Astrocyte (in vitro differentiated cells and primary cell): ENCODE data around the gene ZNF778. TPM values are rescaled to one million over a fixed set of nuclear protein-coding genes. Genes with fewer than 3 reads are reported as not detected.

Experiments
- DNase-seq: peaks from one replicate; pipeline ENCODE4 v3.0.0-alpha.2; 2010; ENCODE audit warnings: low read depth
- FAIRE-seq: peaks from 2 replicates; lab custom pipeline; 2011; peaks lifted over from hg19 to GRCh38; lab: Jason Lieb, UNC
- H2AFZ ChIP-seq: 2 replicates; pipeline ENCODE4 v1.6.0; 2012; ENCODE audit warnings: low read depth, low read length, inconsistent platforms
- H3K27ac ChIP-seq: 2 replicates; pipeline ENCODE4 v1.5.1; 2011; ENCODE audit warnings: low read depth, low read length, inconsistent platforms
- H3K27me3 ChIP-seq: 2 replicates; pipeline ENCODE4 v1.6.0; 2011; ENCODE audit warnings: low read length, inconsistent platforms; ENCODE audit not compliant: insufficient read depth
- H3K36me3 ChIP-seq: 2 replicates; pipeline ENCODE4 v1.5.1; 2011; ENCODE audit warnings: low read length, inconsistent platforms; ENCODE audit not compliant: insufficient read depth
- H3K4me1 ChIP-seq: 2 replicates; pipeline ENCODE4 v1.5.1; 2011; ENCODE audit warnings: low read length, inconsistent platforms; ENCODE audit not compliant: insufficient read depth
- H3K4me2 ChIP-seq: 2 replicates; pipeline ENCODE4 v1.6.0; 2012; ENCODE audit warnings: low read length, inconsistent platforms
- H3K4me3 ChIP-seq: 2 replicates; pipeline ENCODE4 v1.5.1; 2011; ENCODE audit warnings: low read depth, mild to moderate bottlenecking, low read length, inconsistent platforms; ENCODE audit not compliant: insufficient read depth
- H3K79me2 ChIP-seq: 2 replicates; pipeline ENCODE4 v1.6.0; 2012; ENCODE audit warnings: mild to moderate bottlenecking, low read length, inconsistent platforms; ENCODE audit not compliant: insufficient read depth
- H3K9ac ChIP-seq: 2 replicates; pipeline ENCODE4 v1.6.0; 2012; ENCODE audit warnings: mild to moderate bottlenecking, low read length, inconsistent platforms
- H3K9me3 ChIP-seq: 2 replicates; pipeline ENCODE4 v1.5.1; 2012; ENCODE audit warnings: low read depth, mild to moderate bottlenecking, low read length, inconsistent platforms; ENCODE audit not compliant: insufficient read depth
- H4K20me1 ChIP-seq: 2 replicates; pipeline ENCODE4 v1.6.0; 2012; ENCODE audit warnings: low read length, inconsistent platforms; ENCODE audit not compliant: insufficient read depth
- H3K27ac Mint-ChIP-seq: one replicate; pipeline ENCODE4 v1.8.0; 2021; ENCODE audit warnings: mild to moderate bottlenecking, mixed read lengths; ENCODE audit not compliant: unreplicated experiment
- H3K27me3 Mint-ChIP-seq: one replicate; pipeline ENCODE4 v1.8.0; 2021; ENCODE audit warnings: low read depth, mixed read lengths; ENCODE audit not compliant: unreplicated experiment
- H3K36me3 Mint-ChIP-seq: one replicate; pipeline ENCODE4 v1.8.0; 2021; ENCODE audit warnings: low read depth, mixed read lengths; ENCODE audit not compliant: unreplicated experiment
- H3K4me1 Mint-ChIP-seq: one replicate; pipeline ENCODE4 v1.8.0; 2021; ENCODE audit warnings: low read depth, mixed read lengths; ENCODE audit not compliant: unreplicated experiment
- H3K4me3 Mint-ChIP-seq: one replicate; pipeline ENCODE4 v1.8.0; 2021; ENCODE audit warnings: mild to moderate bottlenecking, moderate library complexity, mixed read lengths; ENCODE audit not compliant: unreplicated experiment
- H3K9me3 Mint-ChIP-seq: one replicate; pipeline ENCODE4 v1.8.0; 2021; ENCODE audit warnings: mild to moderate bottlenecking, mixed read lengths; ENCODE audit not compliant: unreplicated experiment
- EZH2 ChIP-seq: IDR thresholded peaks from 2 replicates; pipeline ENCODE4 v1.6.1; 2012; ENCODE audit warnings: mild to moderate bottlenecking, low read length, inconsistent platforms; ENCODE audit not compliant: insufficient read depth
- total RNA-seq: library from RNA; stranded (reverse); gene quantifications from 2 replicates; pipeline ENCODE4 v1.2.1, GENCODE V29; 2021
- TF ChIP-seq, protein P1 (sequence below): IDR thresholded peaks from 2 replicates; pipeline ENCODE4 v1.5.1; 2011; ENCODE audit warnings: low read depth, mild to moderate bottlenecking, inconsistent platforms, low read length, moderate library complexity; ENCODE audit not compliant: insufficient read depth

Gene ZNF778
- total RNA-seq, 1 donor from 2014 or later, result 15.5 TPM

DNA sequence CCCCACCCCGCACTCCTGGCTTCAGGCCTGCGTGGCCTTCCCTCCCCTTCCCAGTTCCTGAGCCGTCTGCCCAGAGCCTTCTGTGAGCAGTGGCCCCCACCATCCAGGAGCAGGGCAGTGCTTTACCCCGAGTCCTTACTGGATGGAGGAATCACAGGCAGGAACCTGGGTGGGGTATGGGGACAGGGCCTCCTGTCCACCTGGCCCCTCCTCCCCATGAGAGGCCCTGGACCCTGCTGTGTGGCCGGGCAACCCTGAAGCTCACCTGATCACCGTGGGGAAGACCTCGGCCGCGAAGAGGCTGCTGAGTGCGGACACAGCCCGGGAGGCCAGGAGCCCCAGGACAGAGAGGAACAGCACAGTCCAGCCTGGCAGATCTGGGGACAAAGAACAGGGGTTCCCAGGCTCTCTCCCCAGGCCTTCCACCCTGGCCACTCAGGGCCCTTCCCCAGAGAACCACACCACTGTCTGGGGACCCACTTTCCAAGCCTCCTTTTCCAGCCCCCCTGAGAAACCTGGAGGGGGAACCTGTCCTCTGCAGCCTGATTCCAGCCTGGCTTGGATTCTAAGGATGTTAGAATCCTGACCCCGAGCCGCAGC is 20.4 kb upstream of the ZNF778 start:
- H3K36me3 Mint-ChIP-seq, result no peaks in the 10 kb centered on the region
- no peaks in the 10 kb centered on the region for H3K79me2 ChIP-seq
- H3K4me2 ChIP-seq, result no peak overlapping the region
- no peaks in the 10 kb centered on the region for H3K9me3 ChIP-seq
- no peaks in the 10 kb centered on the region for H3K4me1 ChIP-seq
- H3K27ac ChIP-seq, result no peak overlapping the region
- H3K9me3 Mint-ChIP-seq, result no peaks in the 10 kb centered on the region
- no peak overlapping the region for H3K27ac Mint-ChIP-seq
- no peak for FAIRE-seq
- no peak for DNase-seq
- peaks cover 8% of the 10 kb centered on the region for H3K27me3 ChIP-seq
- no peak overlapping the region for H3K4me3 ChIP-seq
- H3K27me3 Mint-ChIP-seq, result peaks cover 20% of the 10 kb centered on the region
- no peak overlapping the region for H3K4me3 Mint-ChIP-seq
- H3K36me3 ChIP-seq, result no peaks in the 10 kb centered on the region
- no peaks in the 10 kb centered on the region for H3K4me1 Mint-ChIP-seq
- TF ChIP-seq, protein P1, sequence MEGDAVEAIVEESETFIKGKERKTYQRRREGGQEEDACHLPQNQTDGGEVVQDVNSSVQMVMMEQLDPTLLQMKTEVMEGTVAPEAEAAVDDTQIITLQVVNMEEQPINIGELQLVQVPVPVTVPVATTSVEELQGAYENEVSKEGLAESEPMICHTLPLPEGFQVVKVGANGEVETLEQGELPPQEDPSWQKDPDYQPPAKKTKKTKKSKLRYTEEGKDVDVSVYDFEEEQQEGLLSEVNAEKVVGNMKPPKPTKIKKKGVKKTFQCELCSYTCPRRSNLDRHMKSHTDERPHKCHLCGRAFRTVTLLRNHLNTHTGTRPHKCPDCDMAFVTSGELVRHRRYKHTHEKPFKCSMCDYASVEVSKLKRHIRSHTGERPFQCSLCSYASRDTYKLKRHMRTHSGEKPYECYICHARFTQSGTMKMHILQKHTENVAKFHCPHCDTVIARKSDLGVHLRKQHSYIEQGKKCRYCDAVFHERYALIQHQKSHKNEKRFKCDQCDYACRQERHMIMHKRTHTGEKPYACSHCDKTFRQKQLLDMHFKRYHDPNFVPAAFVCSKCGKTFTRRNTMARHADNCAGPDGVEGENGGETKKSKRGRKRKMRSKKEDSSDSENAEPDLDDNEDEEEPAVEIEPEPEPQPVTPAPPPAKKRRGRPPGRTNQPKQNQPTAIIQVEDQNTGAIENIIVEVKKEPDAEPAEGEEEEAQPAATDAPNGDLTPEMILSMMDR, result no peak
- TF ChIP-seq EZH2, result no peak
- H3K9ac ChIP-seq, result no peak overlapping the region
- no peaks in the 10 kb centered on the region for H4K20me1 ChIP-seq
- H2AFZ ChIP-seq, result no peak overlapping the region

DNA sequence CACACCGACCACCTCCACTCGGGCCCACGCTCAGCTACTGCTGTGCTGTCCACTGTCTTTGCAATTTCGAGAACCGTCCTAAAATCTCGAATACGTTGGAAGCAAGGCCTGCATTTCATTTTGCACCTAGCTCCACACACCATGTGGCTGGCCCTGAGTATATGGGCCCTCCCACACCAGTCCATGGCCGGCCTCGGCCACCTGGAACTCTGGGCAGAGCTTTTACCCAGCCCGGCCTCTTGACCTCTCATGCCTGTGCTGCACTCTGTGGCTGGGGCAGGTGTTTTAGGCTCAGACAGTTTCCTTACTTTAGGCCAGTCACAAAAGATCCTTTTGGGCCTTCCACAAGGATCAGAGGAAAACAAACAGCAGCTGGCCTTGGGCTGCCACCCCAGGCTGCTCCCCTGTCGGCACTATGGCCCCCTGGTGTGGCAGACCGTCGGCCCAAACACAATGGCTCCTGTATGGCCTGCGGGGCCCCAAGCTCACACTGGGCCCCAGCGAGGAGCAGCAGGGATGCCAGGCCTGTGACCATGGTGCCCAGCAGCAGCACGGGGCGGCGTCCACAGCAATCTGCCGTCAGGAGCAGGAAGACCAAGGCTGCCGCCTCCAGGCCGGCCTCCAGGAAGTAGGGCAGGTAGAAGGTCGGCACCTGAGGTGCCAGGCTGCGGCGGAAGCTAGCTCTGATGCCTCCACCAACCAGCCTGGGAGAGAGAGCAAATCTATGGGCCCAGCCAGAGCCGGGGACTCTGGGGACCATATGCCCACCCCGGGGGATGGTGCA is 19.7 kb upstream of the ZNF778 start:
- no peak overlapping the region for H2AFZ ChIP-seq
- H4K20me1 ChIP-seq, result no peaks in the 10 kb centered on the region
- H3K36me3 ChIP-seq, result no peaks in the 10 kb centered on the region
- H3K4me2 ChIP-seq, result no peak overlapping the region
- no peak overlapping the region for H3K27ac Mint-ChIP-seq
- no peaks in the 10 kb centered on the region for H3K79me2 ChIP-seq
- peaks cover 23% of the 10 kb centered on the region for H3K27me3 Mint-ChIP-seq
- H3K4me1 ChIP-seq, result no peaks in the 10 kb centered on the region
- H3K27ac ChIP-seq, result no peak overlapping the region
- DNase-seq (no peak), FAIRE-seq (no peak)
- no peaks in the 10 kb centered on the region for H3K4me1 Mint-ChIP-seq
- H3K4me3 ChIP-seq, result no peak overlapping the region
- H3K9me3 Mint-ChIP-seq, result peaks cover 3% of the 10 kb centered on the region
- H3K27me3 ChIP-seq, result peaks cover 14% of the 10 kb centered on the region
- no peaks in the 10 kb centered on the region for H3K36me3 Mint-ChIP-seq
- H3K9me3 ChIP-seq, result no peaks in the 10 kb centered on the region
- TF ChIP-seq, protein P1, result no peak
- TF ChIP-seq EZH2, result no peak
- no peak overlapping the region for H3K9ac ChIP-seq
- no peak overlapping the region for H3K4me3 Mint-ChIP-seq
